ENCODE measurements around the gene ARID5A. TPM values are rescaled to one million over a fixed set of nuclear protein-coding genes. Genes with fewer than 3 reads are reported as not detected.
A peak's percentile ranks its signal among the peaks of the same experiment; 100 is the strongest.

ARID5A gene
- total and polyA plus RNA-seq, 7 donors = 12.9 to 73.6 (median 29.9) TPM

GRCh38 chr2:96591054-96591453, 54.5 kb downstream of the ARID5A start:
- Histone ChIP-seq H3K27me3 (ENCODE audit: insufficient read depth in 3 of 3, low read length in 2 of 3) (no peaks in the 10 kb centered on the region), H3K36me3 (ENCODE audit: insufficient read depth in 1 of 2, low read depth in 1 of 2) (peaks cover 5 to 37% of the 10 kb centered on the region in 2 donors), H3K9me3 (no peaks in the 10 kb centered on the region), H3K4me3 (no peak overlapping the region), H3K27ac (peak overlapping the region; percentile 66), H3K4me1 (peaks cover 19% of the 10 kb centered on the region)
- no peak for TF ChIP-seq CTCF (IDR thresholded peaks at IDR 0.05)
- intact Hi-C loops (cut with DNase I) = no loop called here
- WGBS, 3 donors = 59 to 73% (median 61%) methylated on average over 2 of the region's 2 CpGs
- DNase-seq = no peak
- peak; percentile 30 to 61 (median 44) for ATAC-seq

- intact Hi-C loops (cut with DNase I) = no loop called here
- TF ChIP-seq CTCF (IDR thresholded peaks at IDR 0.05) = no peak
- no peaks in the 10 kb centered on the region for H3K27me3 ChIP-seq (ENCODE audit: insufficient read depth in 3 of 3, low read length in 2 of 3)
- peak overlapping the region; percentile 66 for H3K27ac ChIP-seq
- WGBS, 3 donors = 78 to 90% (median 87%) methylated on average over 3 of the region's 3 CpGs
- peaks cover 5 to 42% of the 10 kb centered on the region in 2 donors for H3K36me3 ChIP-seq (ENCODE audit: insufficient read depth in 1 of 2, low read depth in 1 of 2)
- no peak for DNase-seq
- no peak for ATAC-seq
- no peak overlapping the region for H3K4me3 ChIP-seq
- H3K4me1 ChIP-seq = peaks cover 18% of the 10 kb centered on the region
- no peaks in the 10 kb centered on the region for H3K9me3 ChIP-seq
These were observed 54.9 kb downstream of the ARID5A start for GRCh38 chr2:96591494-96591893.

GRCh38 chr2:96594282-96594681, 57.7 kb downstream of the ARID5A start:
- H3K4me3 ChIP-seq = no peak overlapping the region
- peak overlapping the region; percentile 92 for H3K27ac ChIP-seq
- H3K9me3 ChIP-seq = no peaks in the 10 kb centered on the region
- no peak for TF ChIP-seq CTCF (IDR thresholded peaks at IDR 0.05)
- DNase-seq (no peak), ATAC-seq (no peak)
- 88 to 93% (median 91%) methylated on average over 3 of the region's 3 CpGs for WGBS, 3 donors
- no peaks in the 10 kb centered on the region for H3K27me3 ChIP-seq (ENCODE audit: insufficient read depth in 3 of 3, low read length in 2 of 3)
- H3K36me3 ChIP-seq (ENCODE audit: insufficient read depth in 1 of 2, low read depth in 1 of 2) = peaks cover 8 to 64% of the 10 kb centered on the region in 2 donors
- H3K4me1 ChIP-seq = peaks cover 26% of the 10 kb centered on the region
- intact Hi-C loops (cut with DNase I) = no loop called here

DNA sequence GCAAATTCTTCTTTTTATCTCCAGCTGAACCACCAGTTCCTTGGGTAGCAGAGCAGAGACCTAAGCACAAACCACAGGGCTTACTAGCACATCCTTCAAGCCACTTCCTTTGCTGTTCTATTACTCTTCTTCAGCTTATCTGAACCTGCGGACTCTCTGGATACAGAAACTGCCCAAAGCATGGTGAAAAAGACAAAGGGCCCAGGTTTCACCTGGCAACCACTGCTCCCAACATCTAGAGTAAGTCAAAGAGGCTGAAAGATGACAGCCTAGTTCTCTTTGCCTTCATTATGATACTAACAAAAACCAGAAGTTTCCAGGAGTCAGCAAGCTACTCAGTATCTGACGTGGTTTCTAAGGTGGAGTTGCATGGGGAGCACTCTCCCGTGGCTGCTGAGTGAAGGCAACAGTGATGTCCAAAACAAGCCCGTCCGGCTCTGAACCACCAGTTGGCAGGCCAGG, 58.2 kb downstream of the ARID5A start:
- Histone ChIP-seq H3K27me3 (ENCODE audit: insufficient read depth in 3 of 3, low read length in 2 of 3) (no peaks in the 10 kb centered on the region), H3K27ac (peak overlapping the region; percentile 92), H3K4me3 (no peak overlapping the region), H3K4me1 (peaks cover 29% of the 10 kb centered on the region), H3K36me3 (ENCODE audit: insufficient read depth in 1 of 2, low read depth in 1 of 2) (peaks cover 8 to 69% of the 10 kb centered on the region in 2 donors), H3K9me3 (no peaks in the 10 kb centered on the region)
- DNase-seq (no peak), ATAC-seq (no peak)
- intact Hi-C loops (cut with DNase I) = loop anchor here in 1 of 2 donors (5.0 kb wide), 1 partner anchor 43 kb away; the partner anchor contains the start of gene KANSL3
- 87 to 96% (median 88%) methylated on average over 5 of the region's 5 CpGs for WGBS, 3 donors
- no peak for TF ChIP-seq CTCF (IDR thresholded peaks at IDR 0.05)

DNA sequence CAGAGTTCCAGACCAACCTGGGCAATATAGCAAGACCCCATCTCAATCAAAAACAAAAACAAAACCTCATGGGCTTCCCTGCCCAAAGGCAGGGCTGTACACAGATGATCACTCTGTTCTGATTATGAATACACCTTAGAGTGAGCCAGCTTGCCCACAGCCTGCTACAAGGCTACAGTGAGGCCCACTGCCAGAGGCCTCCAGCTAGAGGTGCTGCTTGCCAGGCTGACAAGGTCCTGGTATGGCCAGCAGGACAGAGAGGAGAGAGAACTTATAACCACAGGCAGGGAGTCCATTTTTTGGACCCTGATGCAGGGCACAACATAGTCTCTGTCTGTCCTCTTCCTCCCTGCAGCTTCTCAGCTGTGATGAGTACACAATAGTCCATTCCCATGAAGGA, 60.0 kb downstream of the ARID5A start:
- H3K27me3 ChIP-seq (ENCODE audit: insufficient read depth in 3 of 3, low read length in 2 of 3) = no peaks in the 10 kb centered on the region
- H3K9me3 ChIP-seq = no peaks in the 10 kb centered on the region
- ATAC-seq = peak; percentile 43 to 60 (median 54)
- DNase-seq = no peak
- peaks cover 30% of the 10 kb centered on the region for H3K4me1 ChIP-seq
- H3K36me3 ChIP-seq (ENCODE audit: insufficient read depth in 1 of 2, low read depth in 1 of 2) = peaks cover 10 to 87% of the 10 kb centered on the region in 2 donors
- TF ChIP-seq CTCF (IDR thresholded peaks at IDR 0.05) = no peak
- no peak overlapping the region for H3K4me3 ChIP-seq
- peak overlapping the region; percentile 92 for H3K27ac ChIP-seq
- intact Hi-C loops (cut with DNase I) = loop anchor here in 1 of 2 donors (5.0 kb wide), 1 partner anchor 41 kb away; the partner anchor contains the start of gene KANSL3
